Frontal cortex (tissue), 4 donors: ENCODE measurements around the gene MMP23B. TPM values are rescaled to one million over a fixed set of nuclear protein-coding genes. Genes with fewer than 3 reads are reported as not detected.

Experiments
- DNase-seq, 2 donors: peaks; one replicate each; pipeline ENCODE4 v3.0.0; 2012; ENCODE audit warnings: low spot score in 2 of 2
- FAIRE-seq: peaks from 2 replicates; lab custom pipeline; 2012; peaks lifted over from hg19 to GRCh38; lab: Jason Lieb, UNC
- total RNA-seq: library from RNA; depleted of rRNA; stranded (reverse); fragments of >200 nt; gene quantifications from one replicate; pipeline ENCODE4 v1.2.3, GENCODE V29; 2014
- donor health status: control.
- donor health status: control.
- donor health status: control.

MMP23B gene
- total RNA-seq, 1 donor from 2014 or later, result 0.82 TPM

- FAIRE-seq (no peak), DNase-seq (no peak)
Observed at GRCh38 chr1:1617516-1617915, 14.5 kb upstream of the MMP23B start.

GRCh38 chr1:1617925-1618324 is 14.0 kb upstream of the MMP23B start:
- FAIRE-seq, result no peak
- DNase-seq, result no peak

GRCh38 chr1:1618396-1619068 is 13.4 kb upstream of the MMP23B start:
- DNase-seq, result no peak
- no peak for FAIRE-seq

GRCh38 chr1:1619917-1620361 is 12.0 kb upstream of the MMP23B start:
- DNase-seq (no peak), FAIRE-seq (no peak)

- no peak for DNase-seq
- FAIRE-seq, result no peak
Observed at GRCh38 chr1:1620433-1621139, 11.4 kb upstream of the MMP23B start.

GRCh38 chr1:1621173-1622009 is 10.6 kb upstream of the MMP23B start:
- no peak for DNase-seq
- FAIRE-seq, result no peak

GRCh38 chr1:1622010-1622787 is 9.8 kb upstream of the MMP23B start:
- FAIRE-seq, result no peak
- DNase-seq, result no peak

- no peak for FAIRE-seq
- no peak for DNase-seq
Observed at GRCh38 chr1:1622788-1623094, 9.2 kb upstream of the MMP23B start.

GRCh38 chr1:1623181-1623630 is 8.8 kb upstream of the MMP23B start:
- no peak for FAIRE-seq
- no peak for DNase-seq

GRCh38 chr1:1623631-1624442 is 8.1 kb upstream of the MMP23B start:
- DNase-seq (no peak), FAIRE-seq (no peak)

GRCh38 chr1:1624443-1625403 is 7.2 kb upstream of the MMP23B start:
- no peak for FAIRE-seq
- DNase-seq, result no peak

- FAIRE-seq, result no peak
- no peak for DNase-seq
Observed at GRCh38 chr1:1625404-1625775, 6.6 kb upstream of the MMP23B start.

GRCh38 chr1:1625824-1626206 is 6.2 kb upstream of the MMP23B start:
- no peak for DNase-seq
- no peak for FAIRE-seq

GRCh38 chr1:1626207-1627141 is 5.5 kb upstream of the MMP23B start:
- FAIRE-seq (no peak), DNase-seq (no peak)

- no peak for FAIRE-seq
- no peak for DNase-seq
Observed at GRCh38 chr1:1627261-1627828, 4.6 kb upstream of the MMP23B start.

GRCh38 chr1:1627829-1628753 is 3.9 kb upstream of the MMP23B start:
- FAIRE-seq, result no peak
- no peak for DNase-seq
